ENCODE data around the gene P2RX1. TPM values are rescaled to one million over a fixed set of nuclear protein-coding genes. Genes with fewer than 3 reads are reported as not detected.

Gene P2RX1
- total and polyA plus RNA-seq, 2 of the 4 experiments (the other 2 are of a cell fraction) = not detected

- ChIA-PET CTCF (interaction anchor here (0.7 kb wide), 1 partner anchor 9 kb away, joined by 3 read pairs; no protein-coding TSS in a partner anchor), POLR2A (ENCODE audit: unreplicated experiment) (no interaction called here)
- Histone ChIP-seq H3K9me3 (ENCODE audit: control insufficient read depth, insufficient read depth, low read length) (no peaks in the 10 kb centered on the region), H2BK15ac (ENCODE audit: low read depth, low read length) (no peak overlapping the region), H3K56ac (ENCODE audit: extremely low read depth, insufficient read depth, low read length) (no peak overlapping the region), H3K9me1 (ENCODE audit: insufficient read depth, low read length) (no peaks in the 10 kb centered on the region), H2BK20ac (ENCODE audit: low read depth, low read length) (no peak overlapping the region), H2AK5ac (ENCODE audit: low read depth, low read length) (no peak overlapping the region), H3K27me3 (ENCODE audit: control insufficient read depth, insufficient read depth, low read length) (peaks cover 5% of the 10 kb centered on the region; the same call in 1 of the 2 replicates), H3K4me1 (ENCODE audit: control insufficient read depth, insufficient read depth, low read length) (peaks cover 3% of the 10 kb centered on the region; the same call in 1 of the 2 replicates), H4K8ac (ENCODE audit: low read depth in 2 of 2, low read length in 2 of 2) (no peak overlapping the region), H3K4ac (ENCODE audit: low read depth, low read length) (no peak overlapping the region), H3K4me2 (ENCODE audit: low read depth, low read length) (no peak overlapping the region), H3K23ac (ENCODE audit: low read depth, low read length) (no peak overlapping the region), H2AFZ (replicated peaks; ENCODE audit: low read length, poor library complexity) (no peak overlapping the region), H2AK9ac (replicated peaks; ENCODE audit: low read depth, low read length, poor library complexity) (peak overlapping the region; percentile 24), H3K36me3 (ENCODE audit: control insufficient read depth, insufficient read depth, low read length) (no peaks in the 10 kb centered on the region), H3K27ac (ENCODE audit: insufficient read depth, low read length) (no peak overlapping the region), H3K79me1 (ENCODE audit: low read depth in 1 of 2, low read length in 2 of 2) (no peaks in the 10 kb centered on the region), H3K9ac (ENCODE audit: low read depth, low read length) (no peak overlapping the region), H4K5ac (ENCODE audit: low read depth, low read length) (no peak overlapping the region), H3K4me3 (ENCODE audit: insufficient read depth, low read depth, low read length) (no peak overlapping the region), H2BK5ac (ENCODE audit: low read depth, low read length, poor library complexity, severe bottlenecking) (no peak overlapping the region), H2BK120ac (ENCODE audit: low read depth, low read length) (no peak overlapping the region), H4K20me1 (ENCODE audit: insufficient read depth, low read length) (no peaks in the 10 kb centered on the region), H3K18ac (ENCODE audit: low read depth, low read length) (no peak overlapping the region), H3K14ac (replicated peaks; ENCODE audit: low read depth, low read length) (no peak overlapping the region), H4K91ac (ENCODE audit: insufficient read depth, low read depth, low read length) (no peak overlapping the region)
- DNase-seq (no peak), ATAC-seq (ENCODE audit: low read depth) (no peak)
- dilution Hi-C loops (cut with HindIII; ENCODE audit: low sequenced_read_pairs, unreplicated experiment) (no loop called here), in situ Hi-C loops (cut with MboI; ENCODE audit: low sequenced_read_pairs) (no loop called here), intact Hi-C loops (cut with micrococcal nuclease) (no loop called here)
- no CpG with 5 or more reads among the region's 7 CpGs for WGBS, 2 experiments (ENCODE audit: extremely low coverage in 2 of 2, insufficient read length in 1 of 2)
- TF ChIP-seq BHLHE40 (IDR thresholded peaks at IDR 0.05; ENCODE audit: low read depth, low read length) = no peak
- no peak for TF ChIP-seq CHD1 (IDR thresholded peaks at IDR 0.05; ENCODE audit: low read depth, low read length)
- no TSS peak for BruUV-seq (replicated peaks)
Observed at GRCh38 chr17:3922765-3923164, 6.5 kb upstream of the P2RX1 start.
